Tibial nerve (tissue), 4 donors: ENCODE data around the gene WWTR1. TPM values are rescaled to one million over a fixed set of nuclear protein-coding genes. Genes with fewer than 3 reads are reported as not detected.
A peak's percentile ranks its signal among the peaks of the same experiment; 100 is the strongest.

Source experiments
- DNase-seq, 2 donors: peaks; one replicate each; pipeline ENCODE4 v3.0.0-alpha.2; 2019; ENCODE audit warnings: low spot score in 2 of 2
- H3K27ac ChIP-seq, 4 donors: fragments of 200-600 bp; sonication (generic) in 3 of 4; one replicate each; pipeline ENCODE4 v1.5.1; 2017 to 2019; ENCODE audit warnings: mild to moderate bottlenecking in 1 of 4
- H3K27me3 ChIP-seq, 2 donors: fragments of 200-600 bp; sonication (generic) in 1 of 2; one replicate each; pipeline versions ENCODE4 v1.5.1 to v1.6.0; 2017 to 2019
- H3K36me3 ChIP-seq, 3 donors: fragments of 200-600 bp; sonication (generic); one replicate each; pipeline ENCODE4 v1.5.1; 2018 to 2019
- H3K4me1 ChIP-seq, 4 donors: fragments of 200-600 bp; sonication (generic) in 3 of 4; one replicate each; pipeline ENCODE4 v1.5.1; 2017 to 2019
- H3K4me3 ChIP-seq, 4 donors: fragments of 200-600 bp; sonication (generic) in 3 of 4; one replicate each; pipeline ENCODE4 v1.5.1; 2017 to 2019; ENCODE audit warnings: mild to moderate bottlenecking in 1 of 4, moderate library complexity in 1 of 4
- H3K9me3 ChIP-seq, 4 donors: fragments of 200-600 bp; sonication (generic) in 3 of 4; one replicate each; pipeline ENCODE4 v1.5.1; 2017 to 2019
- CTCF ChIP-seq, 5 experiments: fragments of 200-600 bp in 3 of 5; fragments of 450-650 bp in 2 of 5; sonication (generic) in 3 of 5; IDR thresholded peaks; one replicate each; pipeline ENCODE4 v1.5.1; 2016 to 2019; ENCODE audit warnings: antibody characterized with exemption in 5 of 5, mild to moderate bottlenecking in 3 of 5, moderate library complexity in 2 of 5
- EP300 ChIP-seq, 2 donors: sonication (generic); formaldehyde crosslinking; IDR thresholded peaks; one replicate each; pipeline ENCODE4 v1.6.1; 2017; ENCODE audit warnings: antibody characterized with exemption in 2 of 2, mild to moderate bottlenecking in 1 of 2
- POLR2A ChIP-seq, 2 donors: fragments of 450-650 bp; IDR thresholded peaks; one replicate each; pipeline ENCODE4 v1.6.1; 2017; ENCODE audit warnings: antibody characterized with exemption in 2 of 2, mild to moderate bottlenecking in 2 of 2, moderate library complexity in 2 of 2
- WGBS, 2 donors: methylation state at CpG; one replicate each; pipeline ENCODE4 v1.1.5; 2018; 5-methylcytosine and 5-hydroxymethylcytosine counted together
- total RNA-seq, 4 donors: library from RNA; depleted of rRNA; stranded (reverse); fragments of >200 nt; gene quantifications; one replicate each; pipeline ENCODE4 v1.1.0, GENCODE V29; 2016

Gene WWTR1
- total RNA-seq, 4 donors from 2014 or later, result 86.5 to 130 (median 113) TPM

GRCh38 chr3:149610351-149611105 lies 47.3 kb downstream of the WWTR1 start:
- peaks cover 0 to 61% (median 13%) of the 10 kb centered on the region in 4 donors for H3K4me1 ChIP-seq
- TF ChIP-seq CTCF (IDR thresholded peaks at IDR 0.05) (no peak), EP300 (IDR thresholded peaks at IDR 0.05) (no peak), POLR2A (IDR thresholded peaks at IDR 0.05) (no peak)
- no peaks in the 10 kb centered on the region for H3K9me3 ChIP-seq
- H3K4me3 ChIP-seq, result no peak overlapping the region
- DNase-seq, result no peak
- 32 to 37% methylated on average over 6 of the region's 6 CpGs for WGBS, 2 donors
- H3K27ac ChIP-seq, result peak overlapping the region in 2 of 4 donors; percentile 60
- H3K27me3 ChIP-seq, result no peaks in the 10 kb centered on the region
- H3K36me3 ChIP-seq, result no peaks in the 10 kb centered on the region

GRCh38 chr3:149609595-149609994 lies 48.2 kb downstream of the WWTR1 start:
- H3K27ac ChIP-seq, result peak overlapping the region in 2 of 4 donors; percentile 14 to 60

GRCh38 chr3:149608987-149609386 lies 48.8 kb downstream of the WWTR1 start:
- 86 to 87% methylated on average over 3 of the region's 3 CpGs for WGBS, 2 donors
- DNase-seq, result no peak
- Histone ChIP-seq H3K27me3 (no peaks in the 10 kb centered on the region), H3K27ac (peak overlapping the region in 2 of 4 donors; percentile 23 to 60), H3K9me3 (no peaks in the 10 kb centered on the region), H3K36me3 (no peaks in the 10 kb centered on the region), H3K4me3 (no peak overlapping the region), H3K4me1 (peaks cover 0 to 75% (median 22%) of the 10 kb centered on the region in 4 donors)
- no peak for TF ChIP-seq POLR2A (IDR thresholded peaks at IDR 0.05)
- no peak for TF ChIP-seq CTCF (IDR thresholded peaks at IDR 0.05)
- TF ChIP-seq EP300 (IDR thresholded peaks at IDR 0.05), result no peak

More at GRCh38 chr3:149609595-149609994, 48.2 kb downstream of the WWTR1 start:
- peaks cover 0 to 71% (median 19%) of the 10 kb centered on the region in 4 donors for H3K4me1 ChIP-seq
- H3K9me3 ChIP-seq, result no peaks in the 10 kb centered on the region
- no peak overlapping the region for H3K4me3 ChIP-seq
- no peaks in the 10 kb centered on the region for H3K36me3 ChIP-seq
- no peak for DNase-seq
- TF ChIP-seq CTCF (IDR thresholded peaks at IDR 0.05) (no peak), EP300 (IDR thresholded peaks at IDR 0.05) (no peak), POLR2A (IDR thresholded peaks at IDR 0.05) (no peak)
- 19 to 24% methylated on average over 4 of the region's 4 CpGs for WGBS, 2 donors
- H3K27me3 ChIP-seq, result no peaks in the 10 kb centered on the region

DNA sequence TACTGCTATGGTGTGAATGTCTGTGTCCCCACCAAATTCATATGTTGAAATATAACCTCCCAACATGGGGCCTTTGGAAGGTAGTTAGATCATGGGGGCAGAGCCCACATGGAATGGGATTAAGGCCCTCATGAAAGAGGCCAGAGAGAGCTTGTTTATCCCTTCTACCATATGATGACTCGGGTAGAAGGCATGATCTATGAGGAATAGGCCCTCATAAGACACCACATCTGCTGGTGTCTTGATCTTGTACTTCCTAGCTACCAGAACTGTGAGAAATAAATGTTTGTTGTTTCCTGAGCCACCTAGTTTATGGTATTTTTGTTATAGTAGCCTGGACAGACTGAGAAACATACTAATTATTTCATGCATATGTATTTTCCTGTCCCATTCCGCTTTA lies 51.9 kb downstream of the WWTR1 start:
- WGBS, 2 donors, result 83 to 89% methylated on average over 2 of the region's 2 CpGs
- Histone ChIP-seq H3K27me3 (no peaks in the 10 kb centered on the region), H3K4me3 (no peak overlapping the region), H3K36me3 (no peaks in the 10 kb centered on the region), H3K27ac (peak overlapping the region in 1 of 4 donors; percentile 87), H3K9me3 (no peaks in the 10 kb centered on the region), H3K4me1 (peaks cover 0 to 83% (median 29%) of the 10 kb centered on the region in 4 donors)
- TF ChIP-seq POLR2A (IDR thresholded peaks at IDR 0.05), result no peak
- TF ChIP-seq EP300 (IDR thresholded peaks at IDR 0.05), result no peak
- TF ChIP-seq CTCF (IDR thresholded peaks at IDR 0.05), result no peak
- DNase-seq, result no peak

DNA sequence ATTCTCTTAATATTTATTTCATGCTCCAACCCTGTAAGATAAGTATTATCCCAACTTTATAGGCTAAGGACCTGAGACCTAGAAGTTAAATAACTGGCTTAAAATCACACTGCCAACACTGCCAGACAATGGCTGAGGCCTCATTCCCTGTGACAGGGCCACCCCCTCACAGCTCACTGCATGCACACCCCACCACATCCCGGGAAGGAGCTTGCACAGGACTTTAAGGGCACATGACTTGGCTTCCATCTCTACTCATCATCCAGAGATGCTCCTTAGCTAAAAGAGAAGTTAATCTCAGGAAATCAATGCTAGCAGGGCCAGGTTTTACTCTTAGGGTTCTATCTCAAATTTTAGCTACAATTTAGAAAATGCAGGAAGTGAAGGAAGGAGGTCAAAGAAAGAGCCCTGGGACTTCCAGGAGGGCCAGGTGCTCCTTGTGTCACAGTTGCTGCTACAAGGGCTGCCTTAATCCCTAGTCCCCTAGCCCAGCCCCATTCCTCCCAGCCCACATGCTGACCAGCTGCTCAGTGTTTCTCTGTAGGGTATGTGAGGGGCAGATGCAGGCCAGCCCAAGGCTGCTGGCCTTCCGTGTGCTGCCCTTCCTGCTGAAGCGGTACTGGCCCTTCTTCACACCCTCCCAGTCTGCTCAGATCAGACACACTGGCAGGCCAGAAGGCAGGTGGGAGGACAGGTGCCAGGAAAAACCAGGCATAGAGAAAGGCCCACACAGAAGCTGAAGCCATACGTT lies 53.5 kb downstream of the WWTR1 start:
- 44 to 55% methylated on average over 4 of the region's 4 CpGs for WGBS, 2 donors
- no peak for TF ChIP-seq POLR2A (IDR thresholded peaks at IDR 0.05)
- no peak for TF ChIP-seq EP300 (IDR thresholded peaks at IDR 0.05)
- TF ChIP-seq CTCF (IDR thresholded peaks at IDR 0.05), result no peak
- H3K9me3 ChIP-seq, result no peaks in the 10 kb centered on the region
- no peak overlapping the region for H3K4me3 ChIP-seq
- H3K27me3 ChIP-seq, result no peaks in the 10 kb centered on the region
- H3K27ac ChIP-seq, result peak overlapping the region in 2 of 4 donors; percentile 40 to 87
- H3K4me1 ChIP-seq, result peaks cover 0 to 83% (median 35%) of the 10 kb centered on the region in 4 donors
- no peak for DNase-seq
- no peaks in the 10 kb centered on the region for H3K36me3 ChIP-seq
